ENCODE data around the gene TMEM184C. TPM values are rescaled to one million over a fixed set of nuclear protein-coding genes. Genes with fewer than 3 reads are reported as not detected.

Gene TMEM184C
- total and polyA plus RNA-seq, 2 experiments from 2014 or later, result 15.1 to 42.2 TPM

- H3K4me1 ChIP-seq (ENCODE audit: insufficient read depth), result 0 out of 2 replicates have a peak, but pooled peaks cover 8% of the 10 kb centered on the region
- Mint-ChIP-seq H3K4me3 (no peak overlapping the region), H3K27ac (no peak overlapping the region), H3K36me3 (ENCODE audit: low read depth) (no peaks in the 10 kb centered on the region), H3K9me3 (no peaks in the 10 kb centered on the region; the same call in 2 of the 3 replicates), H3K27me3 (ENCODE audit: insufficient read depth, low read depth, poor library complexity) (no peaks in the 10 kb centered on the region), H3K4me1 (peaks cover 14% of the 10 kb centered on the region)
- H3K79me2 ChIP-seq (replicated peaks; ENCODE audit: insufficient read depth), result no peaks in the 10 kb centered on the region
- H3K27ac ChIP-seq (ENCODE audit: low read depth), result no peak overlapping the region
- no peak overlapping the region for H3K4me2 ChIP-seq
- DNase-seq (ENCODE audit: low spot score), result no peak
- H4K20me1 ChIP-seq (replicated peaks; ENCODE audit: insufficient read depth), result no peaks in the 10 kb centered on the region
- TF ChIP-seq REST (IDR thresholded peaks at IDR 0.05; ENCODE audit: unreplicated experiment), result no peak
- no peak for TF ChIP-seq JUNB (IDR thresholded peaks at IDR 0.05; ENCODE audit: unreplicated experiment)
- TF ChIP-seq EZH2phosphoT487 (IDR thresholded peaks at IDR 0.05; ENCODE audit: unreplicated experiment), result no peak
- TF ChIP-seq ZNF331 (CRISPR knock-in tag; IDR thresholded peaks at IDR 0.05; ENCODE audit: low read depth), result no peak
- TF ChIP-seq, protein P1, sequence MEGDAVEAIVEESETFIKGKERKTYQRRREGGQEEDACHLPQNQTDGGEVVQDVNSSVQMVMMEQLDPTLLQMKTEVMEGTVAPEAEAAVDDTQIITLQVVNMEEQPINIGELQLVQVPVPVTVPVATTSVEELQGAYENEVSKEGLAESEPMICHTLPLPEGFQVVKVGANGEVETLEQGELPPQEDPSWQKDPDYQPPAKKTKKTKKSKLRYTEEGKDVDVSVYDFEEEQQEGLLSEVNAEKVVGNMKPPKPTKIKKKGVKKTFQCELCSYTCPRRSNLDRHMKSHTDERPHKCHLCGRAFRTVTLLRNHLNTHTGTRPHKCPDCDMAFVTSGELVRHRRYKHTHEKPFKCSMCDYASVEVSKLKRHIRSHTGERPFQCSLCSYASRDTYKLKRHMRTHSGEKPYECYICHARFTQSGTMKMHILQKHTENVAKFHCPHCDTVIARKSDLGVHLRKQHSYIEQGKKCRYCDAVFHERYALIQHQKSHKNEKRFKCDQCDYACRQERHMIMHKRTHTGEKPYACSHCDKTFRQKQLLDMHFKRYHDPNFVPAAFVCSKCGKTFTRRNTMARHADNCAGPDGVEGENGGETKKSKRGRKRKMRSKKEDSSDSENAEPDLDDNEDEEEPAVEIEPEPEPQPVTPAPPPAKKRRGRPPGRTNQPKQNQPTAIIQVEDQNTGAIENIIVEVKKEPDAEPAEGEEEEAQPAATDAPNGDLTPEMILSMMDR (conservative IDR thresholded peaks at IDR 0.05; ENCODE audit: low read depth in 2 of 2), result no peak
- no peak for TF ChIP-seq CREB1 (CRISPR knock-in tag; IDR thresholded peaks at IDR 0.05; ENCODE audit: low read depth)
- TF ChIP-seq EZH2 (IDR thresholded peaks at IDR 0.05; ENCODE audit: low read depth, unreplicated experiment), result no peak
- TF ChIP-seq ZNF462 (CRISPR knock-in tag; IDR thresholded peaks at IDR 0.05), result no peak
- no peak for TF ChIP-seq STAT1 (IDR thresholded peaks at IDR 0.05; ENCODE audit: unreplicated experiment)
- TF ChIP-seq ETS1 (IDR thresholded peaks at IDR 0.05), result no peak
- TF ChIP-seq POLR2AphosphoS5 (IDR thresholded peaks at IDR 0.05; ENCODE audit: low read depth), result no peak
- no peak for TF ChIP-seq NANOG (IDR thresholded peaks at IDR 0.05; ENCODE audit: borderline replicate concordance)
- TF ChIP-seq ZNF114 (CRISPR knock-in tag; IDR thresholded peaks at IDR 0.05), result no peak
- H3K36me3 ChIP-seq (ENCODE audit: insufficient read depth), result no peaks in the 10 kb centered on the region
- H2AFZ ChIP-seq, result 0 out of 2 replicates have a peak overlapping the region, but pooled peaks have one; percentile 14
- no peaks in the 10 kb centered on the region for H3K9me2 ChIP-seq (ENCODE audit: insufficient read depth)
- no peaks in the 10 kb centered on the region for H3F3A ChIP-seq (replicated peaks; ENCODE audit: low read depth)
- H3K27me3 ChIP-seq (ENCODE audit: insufficient read depth), result no peaks in the 10 kb centered on the region
- H3K4me3 ChIP-seq, result no peak overlapping the region
- no peak for ATAC-seq
Measured at GRCh38 chr4:147591106-147591505, 26.1 kb upstream of the TMEM184C start.
